GM21390 (cell line): ENCODE data around the gene SYT14.
"Not testable (repeated sequence)": the region's sequence is repeated elsewhere in the genome, so short reads cannot be mapped to it uniquely, and the experiment has no call there.

Experiments
- ATAC-seq: cut with Tn5 transposase; IDR thresholded peaks from one replicate; pipeline ENCODE4 v1.9.1; 2021; ENCODE audit not compliant: unreplicated experiment

Gene SYT14

GRCh38 chr1:210024282-210024681, 86.3 kb downstream of the SYT14 start:
- no peak for ATAC-seq

GRCh38 chr1:210024996-210025395, 87.0 kb downstream of the SYT14 start:
- no peak for ATAC-seq

- ATAC-seq: no peak
Observed at GRCh38 chr1:210025870-210026269, 87.9 kb downstream of the SYT14 start.

- no peak for ATAC-seq
Observed at GRCh38 chr1:210027994-210028393, 90.0 kb downstream of the SYT14 start.

- no peak for ATAC-seq
Observed at GRCh38 chr1:210031473-210031872, 93.5 kb downstream of the SYT14 start.

GRCh38 chr1:210043058-210043457, 105.0 kb downstream of the SYT14 start:
- ATAC-seq: no peak

GRCh38 chr1:210049616-210050015, 111.6 kb downstream of the SYT14 start:
- ATAC-seq: no peak

GRCh38 chr1:210050491-210050890, 112.5 kb downstream of the SYT14 start:
- ATAC-seq: not testable (repeated sequence)

- ATAC-seq: no peak
Observed at GRCh38 chr1:210053126-210053525, 115.1 kb downstream of the SYT14 start.

GRCh38 chr1:210057593-210057992, 119.6 kb downstream of the SYT14 start:
- no peak for ATAC-seq

- ATAC-seq: no peak
Observed at GRCh38 chr1:210061992-210062391, 124.0 kb downstream of the SYT14 start.

GRCh38 chr1:210070531-210070930, 132.5 kb downstream of the SYT14 start:
- no peak for ATAC-seq

- no peak for ATAC-seq
Observed at GRCh38 chr1:210072129-210072528, 134.1 kb downstream of the SYT14 start.

GRCh38 chr1:210072896-210073504, 135.0 kb downstream of the SYT14 start:
- no peak for ATAC-seq

GRCh38 chr1:210074904-210075303, 136.9 kb downstream of the SYT14 start:
- no peak for ATAC-seq

GRCh38 chr1:210076620-210077019, 138.6 kb downstream of the SYT14 start:
- ATAC-seq: no peak

- ATAC-seq: no peak
Observed at GRCh38 chr1:210081494-210081893, 143.5 kb downstream of the SYT14 start.

GRCh38 chr1:210085359-210085758, 147.3 kb downstream of the SYT14 start:
- no peak for ATAC-seq

GRCh38 chr1:210087058-210087457, 149.0 kb downstream of the SYT14 start:
- no peak for ATAC-seq

GRCh38 chr1:210089855-210090254, 151.8 kb downstream of the SYT14 start:
- ATAC-seq: no peak

GRCh38 chr1:210092366-210092765, 154.3 kb downstream of the SYT14 start:
- ATAC-seq: no peak

GRCh38 chr1:210093461-210093860, 155.4 kb downstream of the SYT14 start:
- no peak for ATAC-seq

- no peak for ATAC-seq
Observed at GRCh38 chr1:210098356-210098755, 160.3 kb downstream of the SYT14 start.
